ENCODE results near the gene COL5A1.

Gene COL5A1

DNA sequence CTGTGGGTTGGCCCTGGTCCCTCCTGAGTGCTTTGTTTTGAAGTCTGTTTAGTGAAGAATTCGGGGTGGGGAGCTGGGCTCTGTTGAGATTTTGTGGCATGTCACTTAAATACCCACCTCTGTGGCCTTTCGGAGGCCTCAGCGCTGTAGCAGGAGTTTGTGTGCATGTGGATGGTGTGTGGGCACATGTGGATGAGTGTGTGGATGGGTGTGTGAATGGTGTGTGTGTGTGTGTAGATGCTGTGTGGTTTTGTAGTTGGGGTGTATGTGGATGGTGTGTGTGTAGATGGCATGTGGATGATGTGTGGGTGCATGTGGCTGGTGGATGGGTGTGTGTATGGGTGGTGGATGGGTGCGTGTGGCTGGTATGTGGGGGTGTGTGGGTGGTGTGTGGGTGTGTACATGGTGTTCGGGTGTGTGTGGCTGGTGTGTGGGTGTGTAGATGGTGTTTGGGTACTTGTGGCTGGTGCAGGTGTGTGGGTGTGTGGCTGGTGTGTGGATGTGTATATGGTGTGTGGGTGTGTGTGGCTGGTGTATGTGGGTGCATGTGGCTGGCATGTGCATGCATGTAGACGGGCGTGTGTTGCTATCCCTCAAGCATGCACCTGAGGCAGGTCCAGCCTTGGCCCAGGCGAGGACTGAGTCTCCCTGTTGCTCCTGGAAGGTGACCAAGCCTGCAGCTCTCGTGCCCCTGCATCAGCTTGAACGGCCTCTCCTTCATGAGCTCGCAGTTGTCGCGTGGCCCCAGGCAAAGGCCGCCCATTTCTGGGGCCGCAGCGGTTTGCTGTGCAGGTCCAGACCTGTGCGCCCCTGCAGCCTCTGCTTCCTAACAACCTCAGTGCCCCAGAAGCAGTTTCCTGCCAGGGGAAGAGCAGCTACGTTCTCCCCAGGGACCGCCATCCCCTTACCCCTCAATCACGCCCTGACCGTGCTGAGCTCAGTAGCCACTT is 185.0 kb downstream of the COL5A1 start:
- Mint-ChIP-seq H3K36me3 (no peaks in the 10 kb centered on the region), H3K9me3 (no peaks in the 10 kb centered on the region), H3K27ac (no peak overlapping the region), H3K27me3 (no peaks in the 10 kb centered on the region), H3K4me1 (no peaks in the 10 kb centered on the region), H3K4me3 (no peak overlapping the region)
- ATAC-seq, result no peak

DNA sequence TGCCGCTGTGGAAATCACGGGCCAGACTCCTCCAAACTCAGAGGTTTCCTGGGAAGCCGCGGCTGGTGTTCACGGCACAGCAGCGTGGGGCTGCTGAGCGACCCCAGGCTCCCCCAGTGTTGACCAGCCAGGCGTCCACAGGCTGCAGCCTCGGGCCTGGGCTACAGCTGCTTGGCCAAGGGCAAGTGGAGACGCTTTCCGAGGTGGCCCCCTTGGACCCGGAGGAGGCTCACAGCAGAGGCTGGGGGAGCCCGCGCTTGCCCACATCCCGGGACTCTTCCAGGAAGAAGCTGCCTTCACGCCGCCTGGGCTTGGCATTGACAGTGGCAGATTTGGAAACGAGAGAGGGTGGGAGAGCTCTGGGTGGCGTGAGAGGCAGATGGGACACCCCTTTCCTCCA is 186.0 kb downstream of the COL5A1 start:
- Mint-ChIP-seq H3K27ac (no peak overlapping the region), H3K9me3 (no peaks in the 10 kb centered on the region), H3K27me3 (no peaks in the 10 kb centered on the region), H3K4me3 (no peak overlapping the region), H3K4me1 (no peaks in the 10 kb centered on the region), H3K36me3 (no peaks in the 10 kb centered on the region)
- no peak for ATAC-seq

DNA sequence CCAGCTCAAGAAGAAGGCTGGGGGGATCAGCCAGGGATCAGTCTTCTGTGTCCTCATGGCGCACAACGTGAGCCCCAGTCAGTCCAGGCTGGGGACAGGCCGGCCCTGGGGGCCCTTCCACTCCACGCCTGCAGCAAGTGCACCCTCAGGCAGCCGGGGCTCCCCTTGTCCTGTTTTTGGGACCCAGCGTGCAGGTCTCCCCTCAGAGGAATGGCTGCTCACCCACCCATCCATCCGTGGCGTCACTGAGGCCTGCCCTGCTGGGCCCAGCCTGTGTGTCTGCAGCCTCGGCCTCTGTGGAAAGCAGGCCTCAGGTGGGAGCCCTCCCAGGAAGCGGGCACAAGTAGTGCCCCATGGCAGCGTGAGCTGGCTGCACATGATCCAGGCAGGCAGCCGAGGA is 186.4 kb downstream of the COL5A1 start:
- Mint-ChIP-seq H3K4me3 (no peak overlapping the region), H3K4me1 (no peaks in the 10 kb centered on the region), H3K27ac (no peak overlapping the region), H3K27me3 (no peaks in the 10 kb centered on the region), H3K36me3 (no peaks in the 10 kb centered on the region), H3K9me3 (no peaks in the 10 kb centered on the region)
- no peak for ATAC-seq

DNA sequence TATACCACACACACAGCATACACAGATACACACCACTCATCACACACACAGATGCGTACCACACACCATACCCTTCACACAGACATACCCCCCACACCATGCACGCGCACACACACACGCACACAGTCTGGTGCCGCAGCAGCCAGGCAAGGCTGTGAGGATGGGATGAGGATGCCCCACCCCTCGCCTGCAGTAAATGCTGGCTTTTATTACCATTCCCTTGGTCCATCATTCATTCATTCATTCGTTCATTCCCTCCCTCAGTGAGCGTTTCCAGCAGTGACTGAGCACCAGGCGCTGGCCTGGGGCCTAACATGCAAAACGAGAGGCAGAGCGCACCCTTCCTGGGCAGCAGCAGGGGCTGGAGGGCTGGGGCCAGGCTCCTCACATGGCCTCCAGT is 187.3 kb downstream of the COL5A1 start:
- no peaks in the 10 kb centered on the region for H3K36me3 Mint-ChIP-seq
- ATAC-seq, result no peak
- H3K27me3 Mint-ChIP-seq, result no peaks in the 10 kb centered on the region
- no peak overlapping the region for H3K4me3 Mint-ChIP-seq
- H3K27ac Mint-ChIP-seq, result no peak overlapping the region
- no peaks in the 10 kb centered on the region for H3K9me3 Mint-ChIP-seq
- no peaks in the 10 kb centered on the region for H3K4me1 Mint-ChIP-seq

DNA sequence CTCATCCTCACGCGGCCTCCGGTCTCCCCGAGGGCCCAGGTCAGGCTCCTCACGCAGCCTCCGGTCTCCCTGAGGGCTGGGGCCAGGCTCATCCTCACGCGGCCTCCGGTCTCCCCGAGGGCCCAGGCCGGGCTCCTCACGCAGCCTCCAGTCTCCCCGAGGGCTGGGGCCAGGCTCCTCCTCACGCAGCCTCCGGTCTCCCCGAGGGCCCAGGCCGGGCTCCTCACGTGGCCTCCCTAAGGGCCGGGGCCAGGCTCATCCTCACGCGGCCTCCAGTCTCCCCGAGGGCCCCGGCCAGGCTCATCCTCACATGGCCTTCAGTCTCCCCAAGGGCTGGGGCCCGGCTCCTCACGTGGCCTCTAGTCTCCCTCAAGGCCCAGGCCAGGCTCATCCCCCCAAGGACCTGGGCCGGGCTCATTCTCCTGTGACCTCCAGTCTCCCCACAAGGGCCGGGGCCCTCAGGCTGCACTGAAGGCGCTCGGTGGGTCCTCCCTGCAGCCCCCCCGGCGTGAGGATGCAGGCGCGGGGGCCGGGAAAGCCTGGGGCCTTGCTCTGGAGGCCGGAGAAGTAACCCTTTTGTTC is 187.8 kb downstream of the COL5A1 start:
- Mint-ChIP-seq H3K27me3 (peaks cover 4% of the 10 kb centered on the region), H3K36me3 (no peaks in the 10 kb centered on the region), H3K4me1 (no peaks in the 10 kb centered on the region), H3K27ac (no peak overlapping the region), H3K4me3 (no peak overlapping the region), H3K9me3 (no peaks in the 10 kb centered on the region)
- no peak for ATAC-seq

DNA sequence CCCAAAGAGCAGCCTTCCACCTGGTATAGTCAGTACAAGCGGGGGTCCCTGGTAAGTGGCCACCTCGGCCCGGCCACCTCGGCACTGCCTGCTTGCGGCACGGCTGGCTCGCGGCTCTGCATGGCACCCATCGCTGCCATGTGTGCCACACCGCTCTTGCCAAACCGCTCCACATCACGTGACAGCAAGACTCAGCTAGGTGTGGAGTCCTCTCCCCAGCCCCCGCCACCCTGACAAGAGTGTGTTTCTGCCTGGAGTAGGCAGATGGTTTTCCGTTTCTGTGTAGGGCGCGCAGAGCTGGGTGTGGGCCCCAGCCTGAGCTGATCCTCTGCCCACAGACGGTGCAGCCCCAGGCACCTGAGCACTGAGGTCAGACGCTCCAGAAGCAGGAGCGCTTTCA is 188.5 kb downstream of the COL5A1 start:
- peaks cover 8% of the 10 kb centered on the region for H3K27me3 Mint-ChIP-seq
- no peak overlapping the region for H3K27ac Mint-ChIP-seq
- no peak overlapping the region for H3K4me3 Mint-ChIP-seq
- H3K4me1 Mint-ChIP-seq, result no peaks in the 10 kb centered on the region
- no peak for ATAC-seq
- no peaks in the 10 kb centered on the region for H3K9me3 Mint-ChIP-seq
- no peaks in the 10 kb centered on the region for H3K36me3 Mint-ChIP-seq

DNA sequence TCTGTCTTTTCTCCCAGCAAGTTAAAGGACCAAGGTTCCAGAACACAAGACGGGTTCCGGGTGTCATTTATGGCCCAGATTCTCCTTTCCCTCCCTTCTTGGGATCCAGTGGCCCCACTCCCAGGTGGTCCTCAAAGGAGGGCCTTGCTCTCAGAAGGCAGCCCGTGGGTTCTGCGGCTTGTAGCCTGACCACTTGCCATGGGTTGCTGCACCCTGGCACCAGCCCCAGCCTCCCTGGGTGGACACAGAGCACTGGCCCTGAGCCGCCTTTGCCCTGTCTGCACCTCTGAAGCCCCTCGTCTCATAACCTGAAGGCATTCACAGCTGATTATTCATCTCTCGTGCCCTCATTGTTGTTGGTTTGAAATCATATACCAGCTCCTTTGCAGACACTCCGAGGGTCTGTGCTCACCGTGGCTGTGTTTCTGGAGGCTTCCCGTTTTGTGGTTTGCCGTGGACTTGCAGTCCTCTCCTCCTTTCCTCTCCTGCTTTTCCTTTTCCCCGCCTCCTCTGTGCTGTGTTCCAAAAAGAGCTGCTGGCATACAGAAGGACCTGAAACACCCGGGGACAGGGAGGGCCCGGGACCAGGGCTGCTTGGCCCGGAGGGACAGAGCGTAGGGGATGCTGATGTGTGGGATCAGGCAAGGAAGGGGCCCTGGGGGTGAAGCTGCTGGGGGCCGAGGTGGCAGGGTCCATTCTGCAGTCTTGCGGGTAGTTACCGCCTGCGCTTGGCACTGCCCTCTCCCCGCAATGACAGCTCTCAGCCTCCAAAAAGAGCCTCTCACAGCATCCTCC is 189.5 kb downstream of the COL5A1 start:
- no peak for ATAC-seq
- H3K4me1 Mint-ChIP-seq, result no peaks in the 10 kb centered on the region
- peaks cover 8% of the 10 kb centered on the region for H3K27me3 Mint-ChIP-seq
- H3K9me3 Mint-ChIP-seq, result no peaks in the 10 kb centered on the region
- no peak overlapping the region for H3K27ac Mint-ChIP-seq
- H3K4me3 Mint-ChIP-seq, result no peak overlapping the region
- H3K36me3 Mint-ChIP-seq, result no peaks in the 10 kb centered on the region

DNA sequence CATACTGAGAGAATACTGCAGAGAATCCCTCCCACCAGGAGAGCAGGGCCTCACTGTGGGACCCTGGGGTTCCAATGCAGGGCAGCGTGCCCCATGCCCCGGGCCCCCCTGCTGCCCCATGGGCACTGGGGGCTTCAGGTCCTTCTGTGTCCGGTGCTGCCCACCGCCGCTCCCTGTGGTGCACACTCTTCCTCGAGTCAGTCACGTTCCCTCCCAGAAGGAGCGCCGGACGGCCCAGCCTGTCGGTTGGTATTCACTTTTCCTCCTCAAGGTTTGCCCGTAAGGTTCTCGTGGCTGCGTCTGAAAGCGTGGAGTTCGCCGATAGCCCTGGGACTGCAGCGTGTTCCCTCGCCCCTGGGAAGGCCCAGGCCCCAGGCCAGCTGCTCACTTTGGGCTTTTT is 190.9 kb downstream of the COL5A1 start:
- Mint-ChIP-seq H3K4me1 (no peaks in the 10 kb centered on the region), H3K36me3 (no peaks in the 10 kb centered on the region), H3K9me3 (no peaks in the 10 kb centered on the region), H3K27ac (no peak overlapping the region), H3K4me3 (no peak overlapping the region), H3K27me3 (peaks cover 8% of the 10 kb centered on the region)
- no peak for ATAC-seq

DNA sequence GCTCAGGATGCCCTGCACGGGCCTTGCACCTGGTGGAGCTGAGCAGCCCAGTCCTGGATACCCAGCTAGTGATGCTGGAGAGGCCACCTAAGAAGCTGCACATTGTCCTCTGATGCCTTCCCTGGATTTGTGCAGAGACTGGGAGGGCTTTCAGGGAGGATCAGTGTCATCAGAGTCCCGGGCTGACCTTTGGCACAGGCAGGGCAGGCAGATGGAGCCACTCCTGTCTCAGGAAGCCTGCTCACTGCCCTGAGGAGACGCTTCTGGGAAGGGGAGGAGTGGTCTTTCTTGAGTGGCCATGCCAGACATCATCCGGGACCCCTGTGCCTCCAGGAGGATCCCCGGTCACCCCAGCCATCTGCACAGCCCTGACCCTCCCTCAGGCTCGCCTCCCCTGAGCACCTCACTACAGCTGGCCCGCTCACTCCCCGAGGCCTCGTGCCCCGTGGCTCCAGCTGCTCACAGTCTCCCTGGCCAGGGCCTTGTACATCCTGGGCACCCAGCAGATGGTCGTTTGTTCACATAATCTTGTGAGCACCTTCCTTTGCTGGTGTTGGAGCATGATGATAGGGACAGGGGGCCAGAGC is 191.8 kb downstream of the COL5A1 start:
- Mint-ChIP-seq H3K4me3 (no peak overlapping the region), H3K27ac (no peak overlapping the region), H3K27me3 (peaks cover 8% of the 10 kb centered on the region), H3K4me1 (no peaks in the 10 kb centered on the region), H3K36me3 (no peaks in the 10 kb centered on the region), H3K9me3 (no peaks in the 10 kb centered on the region)
- ATAC-seq, result no peak

DNA sequence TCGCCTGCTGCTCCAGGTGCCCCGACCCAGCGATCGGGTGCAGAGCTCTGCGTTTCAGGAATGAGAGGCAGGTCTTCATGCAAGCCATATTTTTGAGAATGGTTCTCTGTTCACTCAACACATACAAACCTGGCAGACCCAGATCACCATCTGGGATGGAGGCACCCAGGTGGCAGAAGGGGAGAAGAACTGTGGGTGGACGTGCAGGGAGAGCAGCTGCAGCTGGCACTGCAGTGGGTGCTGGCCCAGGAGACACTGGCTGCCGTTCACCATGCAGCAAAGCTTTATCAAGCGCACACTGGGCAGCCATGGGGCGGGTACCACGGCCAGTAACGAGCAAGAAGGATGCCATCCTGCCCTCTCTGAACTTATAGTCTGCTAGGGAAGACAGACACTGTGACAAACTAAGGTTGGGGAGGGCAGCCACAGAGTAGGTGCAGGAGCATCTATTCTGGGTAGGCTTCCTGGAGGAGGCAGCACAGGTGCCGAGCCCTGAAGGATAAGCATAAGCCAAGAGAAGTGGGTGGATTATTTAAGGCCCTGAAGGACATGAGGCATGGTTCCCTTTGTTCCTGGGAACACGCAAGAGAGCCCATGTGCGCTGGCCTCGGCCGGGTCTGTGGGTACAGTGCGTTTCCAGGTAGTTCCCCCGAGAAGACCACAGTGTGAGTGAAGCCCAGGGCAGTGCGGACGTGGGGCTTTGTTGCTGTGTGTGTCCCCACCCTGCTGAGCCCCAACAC is 192.8 kb downstream of the COL5A1 start:
- Mint-ChIP-seq H3K9me3 (no peaks in the 10 kb centered on the region), H3K4me1 (no peaks in the 10 kb centered on the region), H3K27me3 (peaks cover 8% of the 10 kb centered on the region), H3K4me3 (no peak overlapping the region), H3K27ac (no peak overlapping the region), H3K36me3 (no peaks in the 10 kb centered on the region)
- no peak for ATAC-seq

DNA sequence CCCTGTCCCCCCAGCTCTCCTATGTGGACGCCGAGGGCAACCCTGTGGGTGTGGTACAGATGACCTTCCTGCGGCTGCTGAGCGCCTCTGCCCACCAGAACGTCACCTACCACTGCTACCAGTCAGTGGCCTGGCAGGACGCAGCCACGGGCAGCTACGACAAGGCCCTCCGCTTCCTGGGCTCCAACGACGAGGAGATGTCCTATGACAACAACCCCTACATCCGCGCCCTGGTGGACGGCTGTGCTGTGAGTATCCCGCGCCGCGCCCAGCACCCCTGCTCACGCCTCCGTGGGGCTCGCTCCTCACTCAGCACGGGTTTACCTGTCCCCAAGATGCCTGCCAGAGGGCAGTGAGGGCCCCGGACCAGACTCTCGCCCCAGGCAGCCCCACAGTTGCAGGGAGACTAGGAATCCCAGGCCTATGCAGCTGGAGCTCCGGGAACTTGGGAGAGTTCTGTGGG is 193.4 kb downstream of the COL5A1 start:
- Mint-ChIP-seq H3K4me1 (no peaks in the 10 kb centered on the region), H3K4me3 (no peak overlapping the region), H3K27ac (no peak overlapping the region), H3K36me3 (no peaks in the 10 kb centered on the region), H3K27me3 (peaks cover 8% of the 10 kb centered on the region), H3K9me3 (no peaks in the 10 kb centered on the region)
- ATAC-seq, result no peak

DNA sequence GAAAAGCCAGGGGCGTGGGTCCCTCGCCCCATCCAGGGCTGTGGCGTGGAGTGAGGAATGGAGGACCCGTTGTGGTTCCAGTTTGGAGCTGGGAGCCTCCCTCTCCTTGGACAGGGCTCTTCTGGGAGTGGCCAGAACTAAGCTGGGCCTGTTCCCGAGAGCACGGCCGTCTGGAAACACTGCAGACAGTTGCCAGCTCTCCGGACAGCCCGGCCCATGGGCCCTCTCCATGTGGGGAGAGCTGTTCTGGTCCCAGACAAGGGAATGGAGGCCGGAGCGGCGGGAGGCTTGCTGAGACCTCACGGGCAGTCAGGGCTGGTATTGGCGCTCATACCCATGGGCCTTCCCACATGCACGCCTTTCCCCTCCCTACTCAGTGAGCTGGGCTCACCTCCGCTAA is 193.8 kb downstream of the COL5A1 start:
- no peaks in the 10 kb centered on the region for H3K36me3 Mint-ChIP-seq
- no peak overlapping the region for H3K4me3 Mint-ChIP-seq
- H3K27ac Mint-ChIP-seq, result no peak overlapping the region
- no peaks in the 10 kb centered on the region for H3K4me1 Mint-ChIP-seq
- peaks cover 8% of the 10 kb centered on the region for H3K27me3 Mint-ChIP-seq
- no peak for ATAC-seq
- H3K9me3 Mint-ChIP-seq, result no peaks in the 10 kb centered on the region

DNA sequence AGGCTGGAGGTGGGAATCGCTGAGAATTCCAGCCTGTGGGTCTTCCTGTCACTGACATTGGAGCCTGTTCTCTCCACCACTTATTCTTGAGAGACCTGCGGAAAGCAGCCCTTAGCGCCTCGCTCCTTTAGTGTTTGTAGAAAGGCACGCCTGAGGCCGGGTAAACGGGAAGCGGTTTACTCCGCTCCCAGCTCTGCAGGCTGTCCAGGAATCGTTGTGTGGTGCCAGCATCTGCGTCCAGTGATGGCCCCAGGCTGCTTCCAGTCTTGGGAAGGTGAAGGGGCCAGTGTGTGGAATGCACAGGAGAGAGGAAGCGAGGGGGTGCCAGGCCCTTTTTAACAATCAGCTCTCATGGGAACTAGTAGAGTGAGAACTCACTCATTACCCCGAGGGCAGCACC is 194.4 kb downstream of the COL5A1 start:
- Mint-ChIP-seq H3K4me3 (no peak overlapping the region), H3K27me3 (peaks cover 8% of the 10 kb centered on the region), H3K27ac (no peak overlapping the region), H3K36me3 (no peaks in the 10 kb centered on the region), H3K4me1 (no peaks in the 10 kb centered on the region), H3K9me3 (no peaks in the 10 kb centered on the region)
- no peak for ATAC-seq

DNA sequence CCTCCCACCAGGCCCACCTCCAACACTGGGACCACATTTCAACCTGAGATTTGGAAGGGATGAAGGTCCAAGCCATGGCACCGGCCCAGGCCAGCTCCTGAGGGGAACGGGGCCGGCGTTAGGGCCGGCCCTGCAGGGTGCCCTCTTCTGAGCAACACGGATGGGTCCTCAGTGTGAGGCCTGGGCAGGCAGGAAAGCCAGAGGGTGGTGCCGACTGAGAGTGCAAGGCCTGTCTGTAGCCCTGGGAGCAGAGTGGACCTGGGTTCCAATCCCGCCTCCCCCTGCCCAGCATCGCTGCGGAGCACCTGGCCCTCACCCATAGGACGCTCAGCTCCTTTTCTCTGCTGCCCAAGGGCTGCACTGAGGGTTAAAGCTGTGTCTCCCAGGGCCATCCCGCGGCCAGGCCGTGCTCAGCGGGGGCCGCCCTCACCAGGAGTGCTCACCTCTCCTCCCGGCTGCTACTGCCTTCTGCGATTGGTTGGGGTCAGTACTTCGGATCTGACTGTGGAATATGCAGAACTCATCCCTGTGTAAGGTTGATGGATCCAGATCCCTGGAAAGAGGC is 194.9 kb downstream of the COL5A1 start:
- H3K27me3 Mint-ChIP-seq, result peaks cover 8% of the 10 kb centered on the region
- no peaks in the 10 kb centered on the region for H3K4me1 Mint-ChIP-seq
- no peaks in the 10 kb centered on the region for H3K9me3 Mint-ChIP-seq
- H3K36me3 Mint-ChIP-seq, result no peaks in the 10 kb centered on the region
- H3K4me3 Mint-ChIP-seq, result no peak overlapping the region
- no peak for ATAC-seq
- H3K27ac Mint-ChIP-seq, result no peak overlapping the region

All from stimulated activated memory B cell treated with anti-CD40 and anti-IgM and Interleukin-4, amounts not matched to agents 10 μg/mL and 1 μg/mL and 100 μg/mL, for 72 hours (primary cell).